T-helper 2 cell treated with Interferon-gamma antibody and Interleukin-4, amounts not matched to agents 100 ng/mL and 5 ng/mL, for 36 hours (primary cell): ENCODE data around the gene FBXL13. TPM values are rescaled to one million over a fixed set of nuclear protein-coding genes. Genes with fewer than 3 reads are reported as not detected.
"Not testable (repeated sequence)": the region's sequence is repeated elsewhere in the genome, so short reads cannot be mapped to it uniquely, and the experiment has no call there.

Experiments
- intact Hi-C: fragments of 100-400 bp; cut with micrococcal nuclease; formaldehyde crosslinking; loops from one replicate; pipeline ENCODE4 v1.15.1; 2023
- total RNA-seq: library from RNA; stranded (reverse); gene quantifications from 2 replicates; pipeline ENCODE4 v1.2.3, GENCODE V29; 2022

Gene FBXL13
- total RNA-seq, 1 donor from 2014 or later: not detected

- intact Hi-C loops: no loop called here
These were observed 209.6 kb downstream of the FBXL13 start for GRCh38 chr7:102864958-102865357.

GRCh38 chr7:102860351-102860811, 214.2 kb downstream of the FBXL13 start:
- intact Hi-C loops: no loop called here

GRCh38 chr7:102859799-102860125, 214.8 kb downstream of the FBXL13 start:
- intact Hi-C loops: no loop called here

GRCh38 chr7:102859084-102859798, 215.4 kb downstream of the FBXL13 start:
- intact Hi-C loops: no loop called here

GRCh38 chr7:102856036-102856435, 218.6 kb downstream of the FBXL13 start:
- intact Hi-C loops: no loop called here

GRCh38 chr7:102849538-102849937, 225.1 kb downstream of the FBXL13 start:
- intact Hi-C loops: no loop called here

GRCh38 chr7:102849079-102849478, 225.5 kb downstream of the FBXL13 start:
- intact Hi-C loops: no loop called here

- intact Hi-C loops: no loop called here
These were observed 229.2 kb downstream of the FBXL13 start for GRCh38 chr7:102845346-102845745.

- intact Hi-C loops: no loop called here
These were observed 230.7 kb downstream of the FBXL13 start for GRCh38 chr7:102843850-102844249.

GRCh38 chr7:102842284-102842683, 232.3 kb downstream of the FBXL13 start:
- intact Hi-C loops: no loop called here

- intact Hi-C loops: no loop called here
These were observed 233.3 kb downstream of the FBXL13 start for GRCh38 chr7:102841290-102841689.

GRCh38 chr7:102840404-102840803, 234.2 kb downstream of the FBXL13 start:
- intact Hi-C loops: no loop called here

- intact Hi-C loops: not testable (repeated sequence)
These were observed 236.0 kb downstream of the FBXL13 start for GRCh38 chr7:102838572-102839101.

GRCh38 chr7:102837802-102838201, 236.8 kb downstream of the FBXL13 start:
- intact Hi-C loops: no loop called here

GRCh38 chr7:102836977-102837376, 237.6 kb downstream of the FBXL13 start:
- intact Hi-C loops: no loop called here

GRCh38 chr7:102836191-102836919, 238.2 kb downstream of the FBXL13 start:
- intact Hi-C loops: no loop called here

GRCh38 chr7:102834999-102835398, 239.6 kb downstream of the FBXL13 start:
- intact Hi-C loops: no loop called here

GRCh38 chr7:102834466-102834865, 240.1 kb downstream of the FBXL13 start:
- intact Hi-C loops: no loop called here

GRCh38 chr7:102833343-102833742, 241.3 kb downstream of the FBXL13 start:
- intact Hi-C loops: no loop called here

GRCh38 chr7:102832674-102833073, 241.9 kb downstream of the FBXL13 start:
- intact Hi-C loops: no loop called here

- intact Hi-C loops: no loop called here
These were observed 244.4 kb downstream of the FBXL13 start for GRCh38 chr7:102830197-102830596.

GRCh38 chr7:102829075-102829474, 245.5 kb downstream of the FBXL13 start:
- intact Hi-C loops: no loop called here

- intact Hi-C loops: no loop called here
These were observed 246.3 kb downstream of the FBXL13 start for GRCh38 chr7:102828286-102828685.
